ENCODE data around the gene DNAJA4. TPM values are rescaled to one million over a fixed set of nuclear protein-coding genes. Genes with fewer than 3 reads are reported as not detected.

The DNAJA4 gene
- total and polyA plus RNA-seq, 2 of the 8 experiments (the other 6 are each of a cell fraction or from before 2014, with no cell fraction given): 3.6 to 6.2 TPM

GRCh38 chr15:78223396-78224022, 40.9 kb upstream of the DNAJA4 start:
- no peaks in the 10 kb centered on the region for H3K79me1 ChIP-seq (ENCODE audit: low read depth, low read length)
- H2BK12ac ChIP-seq (ENCODE audit: low read depth, low read length): no peak overlapping the region
- H3K27me3 ChIP-seq (replicated peaks in 1 of 4; ENCODE audit: control insufficient read depth in 3 of 4, extremely low read depth in 1 of 4, insufficient read depth in 3 of 4, low read length in 3 of 4): no peaks in the 10 kb centered on the region
- no peaks in the 10 kb centered on the region for H3K79me2 ChIP-seq (ENCODE audit: control insufficient read depth in 1 of 2, insufficient read depth in 2 of 2, low read length in 2 of 2)
- 77% methylated on average over 4 of the region's 4 CpGs; no CpG with 5 or more reads in 1 of the 2 experiments for WGBS, 2 experiments (ENCODE audit: extremely low coverage in 1 of 2, insufficient coverage in 1 of 2, insufficient read length in 1 of 2, insufficient replicate concordance in 2 of 2, low coverage in 1 of 2, low lambda C conversion rate in 2 of 2, missing lambda C conversion rate in 1 of 2)
- no peak overlapping the region for H2AK5ac ChIP-seq (ENCODE audit: low read depth, low read length)
- H2BK20ac ChIP-seq (ENCODE audit: low read length): no peak overlapping the region
- no peak overlapping the region for H3K4me3 ChIP-seq (ENCODE audit: extremely low read depth in 1 of 4, insufficient read depth in 2 of 4, low read depth in 3 of 4, low read length in 4 of 4)
- no peak overlapping the region for H3K9ac ChIP-seq (replicated peaks in 1 of 4; ENCODE audit: extremely low read depth in 1 of 4, low read depth in 3 of 4, low read length in 3 of 4)
- no peaks in the 10 kb centered on the region for H3K23me2 ChIP-seq (ENCODE audit: low read depth, low read length)
- no peak overlapping the region for H2AFZ ChIP-seq (ENCODE audit: low read length)
- no peaks in the 10 kb centered on the region; a peak in 1 of 8 replicates for H3K36me3 ChIP-seq (ENCODE audit: control insufficient read depth in 2 of 4, insufficient read depth in 4 of 4, low read length in 3 of 4)
- FAIRE-seq: no peak
- no peak overlapping the region for H3K4me2 ChIP-seq (ENCODE audit: insufficient read depth in 1 of 2, low read depth in 2 of 2, low read length in 2 of 2)
- no peak overlapping the region for H4K5ac ChIP-seq (ENCODE audit: insufficient read length, low read depth, low read length)
- H3K27ac ChIP-seq (ENCODE audit: low read depth, low read length): no peak overlapping the region
- H3K14ac ChIP-seq (ENCODE audit: insufficient read length): no peak overlapping the region
- no peaks in the 10 kb centered on the region for H4K20me1 ChIP-seq (replicated peaks in 1 of 2; ENCODE audit: control insufficient read depth in 1 of 2, insufficient read depth in 2 of 2, low read length in 2 of 2)
- H3K4me1 ChIP-seq (replicated peaks in 1 of 4; ENCODE audit: control insufficient read depth in 3 of 4, insufficient read depth in 4 of 4, low read length in 3 of 4): no peaks in the 10 kb centered on the region
- no peak overlapping the region for H3K56ac ChIP-seq (replicated peaks; ENCODE audit: insufficient read length, low read depth, low read length)
- H4K91ac ChIP-seq (replicated peaks; ENCODE audit: insufficient read length, low read length): no peak overlapping the region
- CTCF ChIA-PET (ENCODE audit: partially characterized antibody): interaction anchor here (0.6 to 2.0 kb wide), 5 partner anchors 17 to 224 kb away, joined by 3 to 8 read pairs (median 6); no protein-coding TSS in a partner anchor
- H3K23ac ChIP-seq (ENCODE audit: insufficient read length): no peak overlapping the region
- H3K4ac ChIP-seq (replicated peaks; ENCODE audit: insufficient read length, low read depth, low read length): no peak overlapping the region
- POLR2A ChIA-PET (ENCODE audit: partially characterized antibody): interaction anchor here (1.3 kb wide), 1 partner anchor 8 kb away, joined by 3 read pairs; no protein-coding TSS in a partner anchor
- no peak overlapping the region for H2BK120ac ChIP-seq (replicated peaks; ENCODE audit: low read depth, low read length)
- no peaks in the 10 kb centered on the region for H3K9me3 ChIP-seq (ENCODE audit: insufficient read depth in 2 of 2, low read depth in 1 of 2, low read length in 1 of 2)
- H2BK5ac ChIP-seq (ENCODE audit: low read depth, low read length): no peak overlapping the region
- H2BK15ac ChIP-seq (ENCODE audit: low read length): no peak overlapping the region
- H3K18ac ChIP-seq (ENCODE audit: extremely low read depth, low read length): no peak overlapping the region
- H4K8ac ChIP-seq (ENCODE audit: extremely low read depth, insufficient read depth, low read length): no peak overlapping the region
- no peak for DNase-seq (ENCODE audit: low read depth in 1 of 2, low spot score in 2 of 2)
- TF ChIP-seq TAF7 (optimal IDR thresholded peaks at IDR 0.05; ENCODE audit: borderline replicate concordance, low read depth, low read length): no peak
